GM18861 (cell line): Measurements from ENCODE around the gene TRAT1.
A peak's percentile ranks its signal among the peaks of the same experiment; 100 is the strongest.
"Not testable (repeated sequence)": the region's sequence is repeated elsewhere in the genome, so short reads cannot be mapped to it uniquely, and the experiment has no call there.

Source experiments
- ATAC-seq: cut with Tn5 transposase; IDR thresholded peaks from one replicate; pipeline ENCODE4 v1.9.1; 2021; ENCODE audit not compliant: unreplicated experiment

Gene TRAT1, protein sequence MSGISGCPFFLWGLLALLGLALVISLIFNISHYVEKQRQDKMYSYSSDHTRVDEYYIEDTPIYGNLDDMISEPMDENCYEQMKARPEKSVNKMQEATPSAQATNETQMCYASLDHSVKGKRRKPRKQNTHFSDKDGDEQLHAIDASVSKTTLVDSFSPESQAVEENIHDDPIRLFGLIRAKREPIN

DNA sequence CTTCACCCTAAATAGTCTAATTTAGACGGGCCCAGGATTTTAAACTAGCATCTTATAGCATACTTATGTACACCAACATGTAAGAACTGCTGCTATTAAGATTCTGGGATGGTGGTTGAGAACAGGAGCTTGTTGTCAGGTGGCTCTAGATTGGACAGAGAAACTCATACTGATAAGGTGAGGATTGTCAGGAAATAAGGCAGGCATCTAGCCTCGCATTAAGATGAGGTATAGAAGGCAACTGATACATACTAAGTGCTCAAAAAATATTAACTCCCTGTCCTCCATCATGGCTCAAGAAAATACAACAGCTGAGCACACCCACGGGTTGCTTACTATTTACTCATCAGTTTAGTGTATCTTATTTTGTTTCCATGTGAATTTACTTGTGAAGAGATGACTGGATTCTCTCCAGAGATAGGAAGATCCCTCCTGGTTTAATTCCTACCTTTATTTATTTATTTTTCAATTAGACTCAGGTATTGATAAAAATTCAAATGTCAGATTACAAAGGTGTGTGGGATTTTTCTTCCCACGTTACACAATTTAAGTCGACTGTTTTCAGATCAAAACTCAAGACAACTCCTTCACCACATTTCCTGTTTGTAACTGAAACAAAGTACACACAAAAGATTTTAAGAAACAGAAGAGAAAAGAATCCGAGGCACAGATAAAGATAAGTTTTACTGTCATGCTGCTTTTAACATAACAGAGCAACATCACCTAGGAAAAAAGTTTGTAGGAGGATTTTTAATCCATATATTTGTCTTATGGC lies at the start of gene TRAT1:
TSS of gene TRAT1 (plus strand) at position 664 of the 775 bp plus-strand sequence. CDS start 142 bp downstream, outside the sequence.
- ATAC-seq = no peak

- no peak for ATAC-seq
Measured at GRCh38 chr3:108775649-108776048, 46.9 kb upstream of the TRAT1 start.

- no peak for ATAC-seq
Measured at GRCh38 chr3:108779496-108779895, 43.1 kb upstream of the TRAT1 start.

GRCh38 chr3:108780235-108780634 lies 42.4 kb upstream of the TRAT1 start:
- ATAC-seq = no peak

GRCh38 chr3:108791473-108791872 lies 31.1 kb upstream of the TRAT1 start:
- ATAC-seq = no peak

- ATAC-seq = no peak
Measured at GRCh38 chr3:108804437-108804836, 18.1 kb upstream of the TRAT1 start.

DNA sequence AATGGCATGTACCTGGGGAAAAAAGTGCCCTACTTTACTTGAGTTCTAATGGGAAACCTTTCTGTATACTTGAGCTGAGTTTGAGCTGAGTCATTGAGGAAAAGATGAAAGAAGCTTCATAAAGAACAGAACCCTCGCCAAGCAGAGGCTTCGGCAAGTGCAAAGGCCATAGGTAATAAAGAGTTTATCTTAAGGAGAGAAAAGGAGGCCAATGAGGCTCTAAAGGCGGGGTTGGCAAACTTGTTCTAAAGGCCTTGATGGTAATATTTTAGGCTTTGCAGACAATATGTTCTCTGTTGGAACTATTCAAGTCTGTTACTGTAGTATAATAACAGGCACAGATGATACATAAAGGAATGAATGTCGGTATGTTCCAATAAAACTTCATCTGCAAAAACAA lies 17.6 kb upstream of the TRAT1 start:
- ATAC-seq = no peak

DNA sequence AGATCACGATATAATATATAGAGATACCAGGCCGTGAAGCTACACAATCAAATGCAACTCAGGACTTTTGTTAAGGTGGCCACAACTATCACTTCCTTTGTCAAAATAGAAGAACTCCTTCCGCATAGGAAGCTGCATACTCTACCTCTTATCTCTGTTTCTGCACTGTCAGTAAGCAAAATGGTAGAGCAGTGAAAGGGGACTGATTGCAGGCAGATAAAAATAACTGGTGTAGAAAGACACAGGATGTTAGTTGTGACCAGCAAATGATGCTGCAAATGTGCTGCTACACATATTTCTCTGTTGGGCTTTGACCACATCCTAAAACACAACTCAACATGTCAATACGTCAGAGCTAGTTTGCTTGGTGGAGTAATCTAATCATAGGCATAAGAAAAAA lies 16.3 kb upstream of the TRAT1 start:
- no peak for ATAC-seq

DNA sequence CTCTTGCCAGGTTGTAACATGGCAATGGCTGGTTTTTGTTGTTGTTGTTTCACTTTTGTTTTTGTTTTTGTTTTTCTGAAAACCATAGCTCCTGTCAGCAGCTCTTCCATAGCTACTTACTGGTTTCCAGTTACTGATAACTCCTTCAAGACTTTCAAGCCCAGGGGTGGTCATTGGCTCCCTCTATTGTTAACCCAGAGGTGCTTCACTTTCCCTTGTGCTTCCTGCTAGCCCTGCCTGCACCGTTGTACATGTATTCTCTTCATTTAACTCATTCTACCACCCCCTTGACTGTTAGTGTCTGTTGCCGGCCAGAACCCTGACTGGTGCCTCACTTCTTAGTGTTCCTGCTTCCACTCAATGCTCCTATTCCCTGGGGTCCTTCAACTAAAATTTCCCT lies 4.2 kb upstream of the TRAT1 start:
- ATAC-seq = peak; percentile 64

GRCh38 chr3:108820586-108820985 lies 2.0 kb upstream of the TRAT1 start:
- ATAC-seq = no peak

DNA sequence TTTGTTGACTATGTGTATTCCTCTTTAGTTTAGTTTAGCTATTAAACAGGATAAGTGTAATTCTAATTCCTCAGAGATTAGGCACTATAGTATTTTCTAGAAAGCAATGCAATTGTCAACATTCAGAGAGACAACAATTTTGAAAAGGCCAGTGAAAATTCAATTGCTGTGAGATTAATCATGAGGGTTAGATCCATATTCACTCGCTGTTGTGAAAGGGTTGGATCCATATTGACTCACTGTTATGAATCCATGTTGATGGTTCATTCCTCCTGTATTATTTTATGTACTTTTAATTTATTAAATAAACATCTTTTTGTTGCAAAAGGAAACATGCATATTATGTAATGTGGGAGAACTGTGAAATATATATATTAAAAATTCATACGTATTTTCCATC lies 641 bp downstream of the TRAT1 start:
- ATAC-seq = no peak

DNA sequence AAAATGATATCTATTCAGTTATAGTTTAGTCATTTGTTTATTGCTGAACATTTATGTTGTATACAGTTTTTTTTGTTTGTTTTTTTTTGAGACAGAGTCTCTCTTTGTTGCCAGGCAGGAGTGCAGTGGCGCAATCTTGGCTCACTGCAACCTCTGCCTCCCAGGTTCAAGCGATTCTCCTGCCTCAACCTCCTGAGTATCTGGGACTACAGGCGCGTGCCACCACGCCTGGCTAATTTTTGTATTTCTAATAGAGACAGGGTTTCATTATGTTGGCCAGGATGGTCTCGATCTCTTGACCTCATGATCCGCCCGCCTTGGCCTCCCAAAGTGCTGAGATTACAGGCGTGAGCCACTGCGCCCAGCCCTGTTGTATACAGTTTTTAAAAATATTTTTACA lies 1.2 kb downstream of the TRAT1 start:
- not testable (repeated sequence) for ATAC-seq

DNA sequence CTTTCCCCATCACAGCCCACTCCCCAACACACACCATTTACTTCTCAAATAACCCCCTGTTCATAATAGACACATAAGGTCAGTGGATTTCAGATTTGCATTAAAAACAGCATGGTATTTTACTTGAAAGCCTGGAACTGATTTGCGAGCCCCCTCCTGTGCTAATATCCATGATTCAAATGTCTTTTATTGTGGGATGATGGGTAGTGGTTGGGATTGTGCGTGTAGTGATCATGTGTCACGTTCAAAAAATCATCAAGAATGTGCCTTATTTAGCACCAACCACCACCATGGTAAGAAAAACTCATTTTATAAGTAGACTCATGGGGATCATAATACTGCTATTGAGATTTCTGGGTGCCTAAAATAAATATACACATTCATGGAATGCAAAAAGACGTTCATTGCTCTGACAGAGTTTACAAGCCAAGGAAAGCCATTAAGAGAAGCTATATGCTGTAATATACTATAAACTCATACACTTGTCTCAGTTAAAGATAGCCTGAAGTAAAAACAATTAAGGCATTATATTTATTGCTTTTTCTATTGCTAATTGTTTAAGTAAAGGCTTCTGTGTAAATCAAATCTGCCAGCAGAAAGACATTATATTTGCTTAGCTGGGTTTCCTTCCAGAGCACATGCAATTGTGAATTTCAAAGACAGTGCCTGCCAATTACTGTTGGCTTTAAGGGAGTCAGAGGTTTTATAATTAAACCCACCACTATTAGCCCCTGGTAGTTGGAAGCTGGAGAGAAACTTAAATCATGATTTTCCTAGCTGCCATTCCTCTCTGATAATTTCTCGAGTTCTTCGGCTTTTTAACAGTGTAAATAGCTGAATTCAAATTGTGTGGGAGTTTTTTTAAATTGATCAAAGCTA lies 4.0 kb downstream of the TRAT1 start:
- no peak for ATAC-seq

DNA sequence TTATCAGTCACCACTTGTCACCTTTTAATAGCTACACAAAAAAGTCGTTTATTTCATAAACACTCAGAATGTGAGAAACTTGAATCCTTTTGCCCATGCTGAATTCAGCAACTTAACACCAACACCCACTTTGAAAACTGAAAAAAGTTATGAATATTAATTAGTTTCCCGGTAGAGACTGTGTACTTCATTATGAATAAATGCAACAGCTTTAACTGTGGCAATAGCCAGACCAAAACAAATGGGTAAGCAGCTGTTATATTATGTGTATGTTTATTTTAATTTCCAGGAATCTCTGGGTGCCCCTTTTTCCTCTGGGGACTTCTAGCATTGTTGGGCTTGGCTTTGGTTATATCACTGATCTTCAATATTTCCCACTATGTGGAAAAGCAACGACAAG lies 7.8 kb downstream of the TRAT1 start:
- no peak for ATAC-seq

DNA sequence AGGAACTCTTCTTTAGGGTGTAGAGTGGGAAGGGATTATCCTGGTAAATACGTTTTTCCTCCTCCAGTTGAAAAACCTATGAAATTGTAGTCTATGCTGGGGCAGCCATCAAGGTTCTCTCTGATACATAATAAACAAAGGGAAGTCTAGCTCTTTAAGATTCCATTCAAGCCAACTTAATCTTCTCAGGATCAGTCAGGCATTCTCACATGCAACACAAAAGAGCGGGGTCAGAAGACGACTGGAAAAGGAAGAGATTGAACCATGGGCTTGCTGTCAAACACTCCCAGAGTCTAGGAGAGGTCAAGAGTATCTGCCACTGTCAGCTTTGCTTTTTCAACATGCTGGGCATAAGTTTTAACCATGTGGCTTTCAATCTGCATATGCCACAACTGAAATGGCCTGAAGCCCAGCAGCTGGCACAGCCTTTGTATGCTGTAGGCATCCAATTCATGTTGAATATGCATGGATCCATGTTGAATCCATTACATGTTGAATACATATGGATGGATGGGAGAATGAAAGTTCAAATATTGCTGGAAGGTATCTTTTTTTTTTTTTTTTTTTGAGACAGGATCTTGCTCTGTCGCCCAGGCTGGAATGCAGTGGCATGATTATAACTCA lies 8.5 kb downstream of the TRAT1 start:
- no peak for ATAC-seq

DNA sequence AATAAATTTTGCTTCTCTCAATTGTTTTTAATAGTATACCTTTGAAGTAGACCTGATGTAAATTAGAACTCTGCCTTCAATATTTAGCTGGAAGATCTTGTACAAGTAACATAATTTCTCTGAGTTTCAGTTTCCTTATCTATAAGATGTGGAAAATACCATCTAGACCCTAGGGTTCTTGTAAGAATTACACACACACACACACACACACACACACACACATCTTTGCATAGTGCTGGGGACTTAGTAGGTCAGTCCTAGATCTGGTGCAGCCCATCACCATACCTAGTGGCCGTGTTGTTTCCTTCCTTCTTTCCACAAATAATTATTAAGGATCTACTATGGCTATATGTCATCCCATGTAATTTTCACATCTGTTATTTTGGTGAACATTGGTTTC lies 11.0 kb downstream of the TRAT1 start:
- no peak for ATAC-seq

DNA sequence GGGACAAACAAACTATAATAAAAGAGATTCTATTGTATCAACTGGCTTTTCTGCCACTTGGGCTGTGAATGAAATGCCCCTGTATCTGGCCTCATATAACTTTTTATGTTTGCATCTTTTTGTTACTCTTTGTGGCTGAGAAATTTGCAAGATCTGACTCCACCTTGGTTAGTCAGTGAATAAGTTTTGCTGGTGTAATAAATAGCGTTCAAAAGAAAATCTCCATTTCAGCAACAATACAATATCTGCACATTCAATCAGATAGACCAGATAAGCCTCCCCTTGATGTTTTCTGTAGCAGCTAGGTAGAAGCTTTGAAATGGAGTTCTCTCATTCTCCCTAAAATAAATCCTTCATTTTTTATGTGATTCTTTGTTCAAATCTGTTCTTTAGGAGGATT lies 12.0 kb downstream of the TRAT1 start:
- no peak for ATAC-seq

DNA sequence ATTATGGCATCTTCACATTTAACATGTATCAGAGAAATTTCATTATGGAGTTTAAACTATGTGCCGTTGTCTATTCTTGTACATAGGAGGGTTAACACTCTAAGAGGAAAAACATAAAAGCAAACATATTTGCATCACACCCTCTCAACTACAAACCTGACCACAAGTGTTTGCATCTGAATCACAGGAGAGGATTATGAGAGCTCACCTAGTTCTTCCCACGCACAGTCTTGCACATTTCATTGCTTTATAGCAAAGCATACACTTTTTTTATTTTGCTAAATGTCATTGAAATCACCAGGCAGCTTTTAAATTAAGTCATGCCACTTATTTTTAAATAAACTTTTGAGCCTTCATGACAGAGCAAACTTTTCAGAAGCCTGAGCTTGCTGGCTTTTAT lies 12.5 kb downstream of the TRAT1 start:
- ATAC-seq = no peak

DNA sequence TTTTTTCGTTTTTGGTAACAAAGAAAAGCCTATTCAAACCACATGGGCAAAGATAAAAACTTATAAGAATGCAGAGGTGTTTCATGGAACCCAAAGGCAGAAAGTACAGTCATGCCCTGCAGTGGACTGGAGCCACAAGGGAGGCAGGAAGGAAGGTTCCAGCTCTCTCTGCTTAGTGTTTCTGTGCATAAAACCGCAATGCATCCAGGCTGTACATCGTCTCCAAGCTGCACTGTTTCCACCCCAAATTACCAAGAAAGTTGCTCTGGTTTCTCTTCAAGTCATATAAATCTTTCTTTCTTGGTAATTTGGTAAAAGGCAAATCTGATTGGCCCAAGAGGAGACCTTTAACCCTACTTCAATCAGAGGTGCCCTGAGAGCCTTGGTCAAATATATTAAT lies 15.8 kb downstream of the TRAT1 start:
- no peak for ATAC-seq

- no peak for ATAC-seq
Measured at GRCh38 chr3:108845709-108846293, 23.2 kb downstream of the TRAT1 start.

- no peak for ATAC-seq
Measured at GRCh38 chr3:108847187-108847586, 24.6 kb downstream of the TRAT1 start.
